NCI-H2227 treated with DMSO at 0.1 percent for 48 hours (cell line): ENCODE data around the gene FGFR3.
A peak's percentile ranks its signal among the peaks of the same experiment; 100 is the strongest.

Experiments
- DNase-seq: peaks from one replicate; lab custom pipeline; 2025; lab: John Stamatoyannopoulos, UW

Gene FGFR3

GRCh38 chr4:1792832-1793495 lies at the start of gene FGFR3:
Gene FGFR3, plus strand, starts transcription at chr4:1793293. Its CDS starts 642 bp downstream, at chr4:1793935.
- no peak for DNase-seq

GRCh38 chr4:1743551-1743950 lies 49.5 kb upstream of the FGFR3 start:
- DNase-seq, result no peak

GRCh38 chr4:1743975-1744374 lies 49.1 kb upstream of the FGFR3 start:
- DNase-seq, result no peak

- no peak for DNase-seq
Measured at GRCh38 chr4:1744552-1744951, 48.5 kb upstream of the FGFR3 start.

GRCh38 chr4:1745165-1745564 lies 47.9 kb upstream of the FGFR3 start:
- no peak for DNase-seq

GRCh38 chr4:1745697-1746096 lies 47.4 kb upstream of the FGFR3 start:
- no peak for DNase-seq

GRCh38 chr4:1746265-1746691 lies 46.8 kb upstream of the FGFR3 start:
- DNase-seq, result peak; percentile 24

GRCh38 chr4:1746919-1747602 lies 46.0 kb upstream of the FGFR3 start:
- DNase-seq, result no peak

GRCh38 chr4:1747603-1747967 lies 45.5 kb upstream of the FGFR3 start:
- DNase-seq, result no peak

GRCh38 chr4:1748465-1748995 lies 44.6 kb upstream of the FGFR3 start:
- DNase-seq, result peak; percentile 4

- DNase-seq, result no peak
Measured at GRCh38 chr4:1749370-1749769, 43.7 kb upstream of the FGFR3 start.

- DNase-seq, result no peak
Measured at GRCh38 chr4:1749826-1750225, 43.3 kb upstream of the FGFR3 start.

GRCh38 chr4:1750381-1751154 lies 42.5 kb upstream of the FGFR3 start:
- no peak for DNase-seq

- no peak for DNase-seq
Measured at GRCh38 chr4:1751155-1751918, 41.8 kb upstream of the FGFR3 start.

- no peak for DNase-seq
Measured at GRCh38 chr4:1751919-1752283, 41.2 kb upstream of the FGFR3 start.

GRCh38 chr4:1752284-1753041 lies 40.6 kb upstream of the FGFR3 start:
- no peak for DNase-seq

- DNase-seq, result no peak
Measured at GRCh38 chr4:1753294-1753696, 39.8 kb upstream of the FGFR3 start.

GRCh38 chr4:1753697-1754311 lies 39.3 kb upstream of the FGFR3 start:
- DNase-seq, result no peak

- DNase-seq, result no peak
Measured at GRCh38 chr4:1754336-1754735, 38.8 kb upstream of the FGFR3 start.

- DNase-seq, result no peak
Measured at GRCh38 chr4:1755297-1755696, 37.8 kb upstream of the FGFR3 start.

- no peak for DNase-seq
Measured at GRCh38 chr4:1756079-1756478, 37.0 kb upstream of the FGFR3 start.
